Tibial nerve (tissue), 4 donors: ENCODE data around the gene NAA38. TPM values are rescaled to one million over a fixed set of nuclear protein-coding genes. Genes with fewer than 3 reads are reported as not detected.

Experiments
- DNase-seq, 2 donors: peaks; one replicate each; pipeline ENCODE4 v3.0.0-alpha.2; 2019; ENCODE audit warnings: low spot score in 2 of 2
- H3K27ac ChIP-seq, 4 donors: fragments of 200-600 bp; sonication (generic) in 3 of 4; one replicate each; pipeline ENCODE4 v1.5.1; 2017 to 2019; ENCODE audit warnings: mild to moderate bottlenecking in 1 of 4
- H3K27me3 ChIP-seq, 2 donors: fragments of 200-600 bp; sonication (generic) in 1 of 2; one replicate each; pipeline versions ENCODE4 v1.5.1 to v1.6.0; 2017 to 2019
- H3K36me3 ChIP-seq, 3 donors: fragments of 200-600 bp; sonication (generic); one replicate each; pipeline ENCODE4 v1.5.1; 2018 to 2019
- H3K4me1 ChIP-seq, 4 donors: fragments of 200-600 bp; sonication (generic) in 3 of 4; one replicate each; pipeline ENCODE4 v1.5.1; 2017 to 2019
- H3K4me3 ChIP-seq, 4 donors: fragments of 200-600 bp; sonication (generic) in 3 of 4; one replicate each; pipeline ENCODE4 v1.5.1; 2017 to 2019; ENCODE audit warnings: mild to moderate bottlenecking in 1 of 4, moderate library complexity in 1 of 4
- H3K9me3 ChIP-seq, 4 donors: fragments of 200-600 bp; sonication (generic) in 3 of 4; one replicate each; pipeline ENCODE4 v1.5.1; 2017 to 2019
- CTCF ChIP-seq, 5 experiments: fragments of 200-600 bp in 3 of 5; fragments of 450-650 bp in 2 of 5; sonication (generic) in 3 of 5; IDR thresholded peaks; one replicate each; pipeline ENCODE4 v1.5.1; 2016 to 2019; ENCODE audit warnings: antibody characterized with exemption in 5 of 5, mild to moderate bottlenecking in 3 of 5, moderate library complexity in 2 of 5
- EP300 ChIP-seq, 2 donors: sonication (generic); formaldehyde crosslinking; IDR thresholded peaks; one replicate each; pipeline ENCODE4 v1.6.1; 2017; ENCODE audit warnings: antibody characterized with exemption in 2 of 2, mild to moderate bottlenecking in 1 of 2
- POLR2A ChIP-seq, 2 donors: fragments of 450-650 bp; IDR thresholded peaks; one replicate each; pipeline ENCODE4 v1.6.1; 2017; ENCODE audit warnings: antibody characterized with exemption in 2 of 2, mild to moderate bottlenecking in 2 of 2, moderate library complexity in 2 of 2
- WGBS, 2 donors: methylation state at CpG; one replicate each; pipeline ENCODE4 v1.1.5; 2018; 5-methylcytosine and 5-hydroxymethylcytosine counted together
- total RNA-seq, 4 donors: library from RNA; depleted of rRNA; stranded (reverse); fragments of >200 nt; gene quantifications; one replicate each; pipeline ENCODE4 v1.1.0, GENCODE V29; 2016

NAA38 gene
- total RNA-seq, 4 donors from 2014 or later: 104 to 198 (median 167) TPM

GRCh38 chr17:7848131-7848579 lies 9.2 kb downstream of the NAA38 start:
- TF ChIP-seq CTCF (IDR thresholded peaks at IDR 0.05): no peak
- no peak for TF ChIP-seq EP300 (IDR thresholded peaks at IDR 0.05)
- no peak for TF ChIP-seq POLR2A (IDR thresholded peaks at IDR 0.05)
- no peak for DNase-seq
- Histone ChIP-seq H3K27me3 (no peaks in the 10 kb centered on the region), H3K4me3 (no peak overlapping the region), H3K36me3 (peaks cover 0 to 71% (median 32%) of the 10 kb centered on the region in 3 donors), H3K27ac (no peak overlapping the region), H3K4me1 (peaks cover 0 to 37% (median 10%) of the 10 kb centered on the region in 4 donors), H3K9me3 (no peaks in the 10 kb centered on the region)
- 75 to 87% methylated on average over 15 to 20 of the region's 20 CpGs for WGBS, 2 donors

- H3K27me3 ChIP-seq: no peaks in the 10 kb centered on the region
- WGBS, 2 donors: 80 to 88% methylated on average over 22 to 34 of the region's 34 CpGs
- no peak for DNase-seq
- no peak for TF ChIP-seq CTCF (IDR thresholded peaks at IDR 0.05)
- TF ChIP-seq EP300 (IDR thresholded peaks at IDR 0.05): no peak
- no peak for TF ChIP-seq POLR2A (IDR thresholded peaks at IDR 0.05)
- peaks cover 0 to 59% (median 21%) of the 10 kb centered on the region in 3 donors for H3K36me3 ChIP-seq
- no peak overlapping the region for H3K4me3 ChIP-seq
- peaks cover 0 to 38% (median 9%) of the 10 kb centered on the region in 4 donors for H3K4me1 ChIP-seq
- no peaks in the 10 kb centered on the region for H3K9me3 ChIP-seq
- no peak overlapping the region for H3K27ac ChIP-seq
Observed at GRCh38 chr17:7846765-7847661, 10.3 kb downstream of the NAA38 start.

- peaks cover 0 to 58% (median 21%) of the 10 kb centered on the region in 3 donors for H3K36me3 ChIP-seq
- TF ChIP-seq POLR2A (IDR thresholded peaks at IDR 0.05) (no peak), CTCF (IDR thresholded peaks at IDR 0.05) (no peak), EP300 (IDR thresholded peaks at IDR 0.05) (no peak)
- H3K9me3 ChIP-seq: no peaks in the 10 kb centered on the region
- no peak overlapping the region for H3K27ac ChIP-seq
- 89 to 90% methylated on average over 8 to 22 of the region's 22 CpGs for WGBS, 2 donors
- H3K4me3 ChIP-seq: no peak overlapping the region
- peaks cover 0 to 34% (median 10%) of the 10 kb centered on the region in 4 donors for H3K4me1 ChIP-seq
- no peaks in the 10 kb centered on the region for H3K27me3 ChIP-seq
- DNase-seq: no peak
Observed at GRCh38 chr17:7846063-7846735, 11.2 kb downstream of the NAA38 start.

GRCh38 chr17:7845359-7846062 lies 11.8 kb downstream of the NAA38 start:
- Histone ChIP-seq H3K27me3 (no peaks in the 10 kb centered on the region), H3K4me1 (peaks cover 0 to 41% (median 16%) of the 10 kb centered on the region in 4 donors), H3K4me3 (peak overlapping the region in 3 of 4 donors; percentile 59 to 77 (median 63)), H3K36me3 (peaks cover 0 to 51% (median 16%) of the 10 kb centered on the region in 3 donors), H3K9me3 (no peaks in the 10 kb centered on the region), H3K27ac (peak overlapping the region; percentile 88 to 97 (median 94))
- DNase-seq: no peak
- no peak for TF ChIP-seq EP300 (IDR thresholded peaks at IDR 0.05)
- no peak for TF ChIP-seq POLR2A (IDR thresholded peaks at IDR 0.05)
- TF ChIP-seq CTCF (IDR thresholded peaks at IDR 0.05): no peak
- 69 to 80% methylated on average over 10 to 14 of the region's 15 CpGs for WGBS, 2 donors
